ENCODE measurements around the gene PRB4.
"Not testable (repeated sequence)": the region's sequence is repeated elsewhere in the genome, so short reads cannot be mapped to it uniquely, and the experiment has no call there.

Gene PRB4

DNA sequence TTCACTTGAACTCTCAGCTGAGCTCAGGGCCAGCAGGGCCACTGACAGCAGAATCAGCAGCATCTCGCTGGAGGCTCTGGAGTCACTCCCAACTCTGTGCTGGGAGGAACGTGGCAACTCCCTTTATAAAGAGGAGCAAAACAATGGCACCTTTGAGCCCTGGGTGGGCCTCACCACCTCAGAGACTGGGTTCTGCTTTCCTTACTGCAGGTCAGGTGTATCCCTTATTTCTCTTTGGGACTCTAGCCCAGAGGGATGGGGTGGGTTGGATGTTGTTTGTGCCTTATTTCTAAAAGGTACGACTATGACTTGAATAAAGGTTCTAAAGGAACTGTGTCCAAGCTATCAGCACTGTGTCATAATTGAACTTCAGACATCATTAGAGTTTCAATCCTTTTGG is at the start of gene PRB4:
Gene PRB4 (minus strand): TSS at position 101 of the 400 bp plus-strand sequence. CDS start 38 bp downstream, at position 63.
- no peak for DNase-seq

- not testable (repeated sequence) for DNase-seq
Measured at GRCh38 chr12:11351736-11352135, 41.5 kb upstream of the PRB4 start.

- DNase-seq: no peak
Measured at GRCh38 chr12:11348439-11348838, 38.2 kb upstream of the PRB4 start.

GRCh38 chr12:11347810-11348209 is 37.6 kb upstream of the PRB4 start:
- no peak for DNase-seq

DNA sequence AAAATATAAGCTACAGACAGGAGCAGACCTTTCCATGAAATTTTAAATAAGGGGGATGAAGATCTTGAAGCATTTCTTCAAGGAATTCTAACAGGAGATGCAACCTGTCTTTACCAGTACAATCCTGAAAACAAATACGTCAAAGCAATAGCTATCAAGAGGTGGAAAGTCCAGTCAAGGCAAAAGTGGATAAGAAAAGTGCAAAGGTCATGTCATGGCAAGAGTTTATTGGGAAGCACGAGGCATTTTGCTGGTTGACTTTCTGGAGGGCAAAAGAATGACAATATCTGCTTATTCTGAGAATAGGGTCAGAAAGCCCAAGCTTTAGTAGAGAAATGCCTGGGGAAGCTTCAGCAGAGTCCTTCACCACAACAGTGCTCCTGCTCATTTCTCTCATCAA is 34.3 kb upstream of the PRB4 start:
- no peak for DNase-seq

DNA sequence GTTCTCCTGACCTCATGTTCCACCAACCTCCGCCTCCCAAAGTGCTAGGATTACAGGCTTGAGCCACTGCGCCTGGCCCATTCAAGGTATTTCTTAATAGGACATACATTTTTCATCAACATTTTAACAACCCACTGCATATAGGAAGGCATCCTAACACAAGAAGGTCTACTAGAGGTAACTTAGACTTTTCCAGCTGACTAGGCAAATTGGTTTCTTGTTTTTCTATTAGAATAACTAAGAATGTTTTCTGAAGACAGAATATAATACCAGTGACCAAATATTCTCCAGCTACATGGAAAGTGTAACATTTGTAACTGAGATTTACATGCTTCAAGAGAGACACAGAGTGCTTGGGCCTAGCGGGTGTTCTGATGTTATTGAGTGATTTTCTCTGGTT is 14.2 kb upstream of the PRB4 start:
- no peak for DNase-seq

- no peak for DNase-seq
Measured at GRCh38 chr12:11321980-11322379, 11.7 kb upstream of the PRB4 start.

GRCh38 chr12:11307143-11307542 is 3.1 kb downstream of the PRB4 start:
- no peak for DNase-seq

DNA sequence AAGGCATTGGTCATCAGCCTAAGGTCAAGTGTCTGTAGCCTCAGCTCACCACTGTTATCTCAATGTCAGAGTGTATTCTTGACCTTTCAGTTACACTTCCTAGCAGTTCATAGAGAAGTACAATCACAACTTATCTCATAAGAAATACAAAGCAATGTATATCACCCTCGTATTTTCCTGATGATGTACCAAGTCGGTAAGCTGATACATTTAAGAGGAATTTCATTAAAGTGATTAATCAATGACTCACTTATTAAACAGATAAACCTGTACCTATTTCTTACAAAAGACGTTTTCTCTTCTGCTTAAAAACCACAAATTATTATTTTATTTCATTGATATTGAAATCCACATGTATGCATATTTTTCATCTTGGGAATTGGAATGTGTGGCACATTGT is 36.8 kb downstream of the PRB4 start:
- no peak for DNase-seq

GRCh38 chr12:11269607-11270006 is 40.6 kb downstream of the PRB4 start, which contains the start of gene PRB3:
Gene PRB3, minus strand, starts transcription at chr12:11269707. Its CDS starts 38 bp downstream, at chr12:11269669.
- DNase-seq: no peak

GRCh38 chr12:11264501-11264900 is 45.7 kb downstream of the PRB4 start:
- DNase-seq: no peak

All from NCI-H2171 treated with DMSO at 0.1 percent for 48 hours (cell line).